Ectodermal cell (in vitro differentiated cells): ENCODE data around the gene RPTOR.

ENCODE experiments used
- H3K27ac ChIP-seq: 2 replicates; pipeline ENCODE4 v1.7.0; 2013; ENCODE audit warnings: mild to moderate bottlenecking, low read depth, low read length; ENCODE audit not compliant: insufficient read depth, poor library complexity, severe bottlenecking
- H3K27me3 ChIP-seq: 2 replicates; pipeline ENCODE4 v1.7.0; 2013; ENCODE audit warnings: mild to moderate bottlenecking, low read length; ENCODE audit not compliant: insufficient read depth, control insufficient read depth, poor library complexity, severe bottlenecking
- H3K36me3 ChIP-seq: one replicate; pipeline ENCODE4 v1.7.0; 2013; ENCODE audit warnings: low read length; ENCODE audit not compliant: control insufficient read depth, insufficient read depth
- H3K4me1 ChIP-seq: one replicate; pipeline ENCODE4 v1.7.0; 2013; ENCODE audit warnings: low read length; ENCODE audit not compliant: control insufficient read depth, insufficient read depth
- H3K4me3 ChIP-seq: 2 replicates; pipeline ENCODE4 v1.7.0; 2013; ENCODE audit warnings: low read depth, low read length, control low read depth; ENCODE audit not compliant: insufficient read depth
- H3K9me3 ChIP-seq: 2 replicates; pipeline ENCODE4 v1.7.0; 2013; ENCODE audit warnings: mild to moderate bottlenecking, low read length, moderate library complexity; ENCODE audit not compliant: control insufficient read depth
- WGBS, 2 experiments: methylation state at CpG; one replicate each; pipeline ENCODE4 v1.1.7; 2013; ENCODE audit warnings: missing lambda C conversion rate in 2 of 2; 5-methylcytosine and 5-hydroxymethylcytosine counted together

The RPTOR gene

DNA sequence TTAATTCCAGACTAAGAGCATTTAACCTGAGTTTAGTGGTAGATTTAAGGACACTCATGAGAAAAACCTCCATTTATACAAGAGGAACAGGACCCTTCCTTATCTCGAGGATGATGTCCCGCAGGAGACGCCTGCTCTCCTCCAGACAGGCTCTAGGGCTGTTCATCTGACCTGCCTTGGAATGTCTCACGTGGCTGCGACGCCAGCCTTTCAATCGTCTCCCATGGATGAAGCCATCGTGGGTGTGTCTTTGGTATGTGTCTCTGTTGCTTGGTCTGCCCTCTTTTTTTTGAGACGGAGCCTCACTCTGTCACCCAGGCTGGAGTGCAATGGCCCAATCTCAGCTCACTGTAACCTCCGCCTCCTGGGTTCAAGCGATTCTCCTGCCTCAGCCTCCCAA is 463.5 kb downstream of the RPTOR start:
- no peaks in the 10 kb centered on the region for H3K9me3 ChIP-seq
- no peak overlapping the region for H3K4me3 ChIP-seq
- WGBS, 2 experiments: 89 to 90% methylated on average over 11 of the region's 11 CpGs
- H3K27me3 ChIP-seq: peaks cover 39% of the 10 kb centered on the region
- H3K36me3 ChIP-seq: no peaks in the 10 kb centered on the region
- H3K27ac ChIP-seq: no peak overlapping the region
- H3K4me1 ChIP-seq: no peaks in the 10 kb centered on the region

DNA sequence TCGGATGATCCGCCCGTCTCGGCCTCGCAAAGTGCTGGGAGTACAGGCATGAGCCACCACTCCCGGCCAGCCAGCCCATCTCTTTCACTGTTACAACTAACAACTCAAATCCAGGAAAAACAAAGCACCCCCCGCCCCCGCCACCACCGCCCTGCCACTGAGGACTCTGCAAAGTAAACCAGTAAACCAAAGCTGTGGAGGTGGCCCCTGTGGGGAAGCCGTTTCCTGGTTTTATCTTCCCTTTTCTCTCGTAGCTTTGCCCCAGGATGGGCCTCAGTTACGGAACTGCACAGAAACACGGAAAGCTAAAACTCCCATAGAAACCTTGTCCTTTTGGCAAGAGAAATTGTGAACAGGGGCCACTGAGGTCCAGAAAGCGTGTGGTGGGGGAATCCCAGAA is 464.5 kb downstream of the RPTOR start:
- Histone ChIP-seq H3K9me3 (no peaks in the 10 kb centered on the region), H3K27ac (no peak overlapping the region), H3K4me1 (no peaks in the 10 kb centered on the region), H3K4me3 (no peak overlapping the region), H3K27me3 (peaks cover 29% of the 10 kb centered on the region), H3K36me3 (no peaks in the 10 kb centered on the region)
- WGBS, 2 experiments: 86 to 90% methylated on average over 14 of the region's 14 CpGs

DNA sequence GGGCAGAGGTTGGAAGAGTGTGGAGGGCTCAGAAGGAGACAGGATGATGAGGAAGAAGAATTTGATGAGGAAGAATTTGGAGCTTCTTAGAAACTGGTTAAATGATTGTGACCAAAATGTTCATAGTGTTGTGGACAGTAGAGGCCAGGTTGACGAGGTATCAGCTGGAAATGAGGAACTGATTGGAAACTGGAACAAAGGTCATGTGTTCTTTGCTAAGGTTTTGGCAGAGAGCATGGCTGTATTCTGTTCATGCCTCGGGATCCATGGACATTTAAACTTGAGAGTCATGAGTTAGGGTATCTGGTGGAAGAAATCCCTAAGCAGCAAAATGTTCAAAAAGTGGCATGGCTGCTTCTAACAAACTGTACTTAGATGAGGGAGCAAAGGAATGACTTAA is 466.3 kb downstream of the RPTOR start:
- no peaks in the 10 kb centered on the region for H3K4me1 ChIP-seq
- H3K9me3 ChIP-seq: no peaks in the 10 kb centered on the region
- 93 to 95% methylated on average over 2 of the region's 2 CpGs for WGBS, 2 experiments
- H3K27ac ChIP-seq: no peak overlapping the region
- peaks cover 11% of the 10 kb centered on the region for H3K27me3 ChIP-seq
- no peak overlapping the region for H3K4me3 ChIP-seq
- H3K36me3 ChIP-seq: no peaks in the 10 kb centered on the region

DNA sequence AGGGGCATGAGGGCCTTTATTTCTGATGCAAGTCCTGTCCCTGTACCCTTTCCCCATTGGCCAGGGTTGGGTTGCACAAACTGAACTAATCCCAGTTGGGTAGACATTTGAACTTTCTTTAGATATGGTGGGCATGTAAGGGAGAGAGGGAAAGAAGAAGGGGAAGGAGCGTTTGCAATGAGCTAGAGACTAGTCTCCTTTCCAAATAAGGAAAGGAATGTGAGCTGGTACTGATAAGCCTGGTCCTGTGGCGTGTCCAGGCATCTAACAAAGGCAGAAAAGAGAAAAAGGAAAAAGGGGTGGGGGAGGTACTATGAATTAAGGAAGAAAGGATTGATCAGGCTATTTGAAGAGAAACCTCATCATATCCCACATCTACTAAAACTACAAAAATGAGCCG is 467.3 kb downstream of the RPTOR start:
- Histone ChIP-seq H3K9me3 (no peaks in the 10 kb centered on the region), H3K36me3 (no peaks in the 10 kb centered on the region), H3K4me3 (no peak overlapping the region), H3K4me1 (no peaks in the 10 kb centered on the region), H3K27ac (no peak overlapping the region), H3K27me3 (peaks cover 4% of the 10 kb centered on the region)
- 79% methylated on average over 3 of the region's 3 CpGs for WGBS, 2 experiments

DNA sequence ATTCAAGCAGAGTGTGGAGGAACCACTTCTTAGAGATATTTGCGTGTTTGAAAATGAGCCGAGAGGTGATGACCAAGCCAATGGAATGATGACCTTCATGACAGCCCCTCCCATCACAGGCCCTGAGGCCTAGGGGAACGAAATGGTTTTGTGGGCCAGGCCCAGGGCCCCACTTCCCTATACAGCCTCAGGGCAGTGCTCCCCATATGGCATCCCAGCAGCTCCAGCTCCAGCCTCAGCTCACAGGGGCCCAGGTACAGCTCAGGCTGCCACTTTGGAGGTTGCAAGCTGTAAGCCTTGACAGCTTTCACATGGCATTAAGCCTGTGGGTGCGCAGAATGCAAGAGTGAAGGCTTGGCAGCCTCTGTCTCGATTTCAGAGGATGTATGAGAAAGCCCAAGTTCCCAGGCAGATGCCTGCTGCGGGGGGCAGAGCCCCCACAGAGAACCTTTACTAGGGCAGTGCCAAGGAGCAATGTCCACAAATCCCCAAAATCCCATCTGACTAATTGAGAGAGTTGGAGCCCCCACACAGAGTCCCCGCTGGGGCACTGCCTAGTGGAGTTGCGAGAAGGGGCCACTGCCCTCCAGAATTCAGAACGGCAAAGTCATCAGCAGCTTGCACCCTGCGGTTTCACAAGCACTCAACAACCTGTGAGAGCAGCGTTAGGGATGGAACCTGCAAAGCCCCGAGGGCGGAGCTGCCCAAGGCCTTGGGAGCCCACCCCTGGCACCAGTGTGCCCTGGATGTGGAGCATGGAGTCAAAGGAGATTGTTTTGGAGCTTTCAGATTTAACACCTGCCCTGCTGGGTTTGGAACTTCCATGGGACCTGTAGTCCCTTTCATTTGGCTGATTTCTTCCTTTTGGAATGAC is 468.2 kb downstream of the RPTOR start:
- no peaks in the 10 kb centered on the region for H3K36me3 ChIP-seq
- H3K27me3 ChIP-seq: no peaks in the 10 kb centered on the region
- H3K27ac ChIP-seq: no peak overlapping the region
- H3K4me1 ChIP-seq: no peaks in the 10 kb centered on the region
- H3K9me3 ChIP-seq: no peaks in the 10 kb centered on the region
- H3K4me3 ChIP-seq: no peak overlapping the region
- 88 to 90% methylated on average over 13 of the region's 13 CpGs for WGBS, 2 experiments

DNA sequence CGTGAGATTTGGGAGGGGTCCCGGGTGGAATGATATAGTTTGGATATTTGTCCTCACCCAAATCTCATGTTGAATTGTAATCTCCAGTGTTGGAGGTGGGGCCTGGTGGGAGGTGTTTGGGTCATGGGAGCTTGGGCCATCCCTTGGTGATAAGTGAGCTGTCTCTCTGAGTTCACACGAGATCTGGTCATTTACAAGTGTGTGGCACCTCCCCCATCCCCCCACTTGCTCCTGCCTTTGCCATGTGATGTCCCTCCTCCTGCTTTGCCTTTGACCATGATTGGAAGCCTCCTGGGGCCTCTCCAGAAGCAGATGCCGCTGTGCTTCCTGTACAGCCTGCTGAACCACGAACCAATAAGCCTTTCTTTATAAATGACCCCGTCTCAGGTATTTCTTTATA is 469.0 kb downstream of the RPTOR start:
- H3K9me3 ChIP-seq: no peaks in the 10 kb centered on the region
- H3K27me3 ChIP-seq: no peaks in the 10 kb centered on the region
- no peaks in the 10 kb centered on the region for H3K4me1 ChIP-seq
- H3K27ac ChIP-seq: no peak overlapping the region
- no peaks in the 10 kb centered on the region for H3K36me3 ChIP-seq
- no peak overlapping the region for H3K4me3 ChIP-seq
- 71 to 76% methylated on average over 6 of the region's 6 CpGs for WGBS, 2 experiments

DNA sequence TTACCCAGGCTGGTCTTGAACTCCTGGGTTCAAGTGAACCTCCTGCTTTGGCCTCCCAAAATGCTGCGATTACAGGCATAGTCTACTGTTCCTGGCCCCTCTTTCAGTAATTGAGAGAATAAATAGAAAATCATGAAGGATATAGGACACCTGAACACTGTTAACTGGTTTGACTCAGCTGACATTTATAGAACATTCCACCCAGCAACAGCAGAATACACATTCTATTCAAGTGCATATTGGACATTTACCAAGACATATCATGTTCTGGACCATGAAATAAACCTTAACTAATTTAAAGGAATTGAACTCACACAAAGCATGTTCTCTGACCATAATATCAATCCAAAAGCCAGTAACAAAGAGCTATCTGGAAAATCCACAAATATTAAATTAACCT is 470.5 kb downstream of the RPTOR start:
- H3K4me3 ChIP-seq: no peak overlapping the region
- H3K9me3 ChIP-seq: no peaks in the 10 kb centered on the region
- no peaks in the 10 kb centered on the region for H3K27me3 ChIP-seq
- no peak overlapping the region for H3K27ac ChIP-seq
- WGBS, 2 experiments: 100% methylated on average over 1 of the region's 1 CpG
- peaks cover 4% of the 10 kb centered on the region for H3K4me1 ChIP-seq
- H3K36me3 ChIP-seq: no peaks in the 10 kb centered on the region
